GM23338 (cell line): ENCODE measurements around the gene CA12. TPM values are rescaled to one million over a fixed set of nuclear protein-coding genes. Genes with fewer than 3 reads are reported as not detected.

Experiments
- ATAC-seq: fragments of 200-7000 bp; cut with Tn5 transposase; 3 replicates; pipeline ENCODE4 v1.9.1; 2020
- DNase-seq: peaks from one replicate; pipeline ENCODE4 v3.0.0-alpha.2; 2015; ENCODE audit warnings: low spot score
- H2AFZ ChIP-seq: fragments of 200-600 bp; sonication (generic); 2 replicates; pipeline ENCODE4 v1.8.0; 2016; ENCODE audit warnings: antibody characterized with exemption, mild to moderate bottlenecking, moderate library complexity
- H3F3A ChIP-seq: fragments of 200-600 bp; sonication (generic); replicated peaks from 2 replicates; pipeline ENCODE4 v1.8.0; 2017; ENCODE audit warnings: antibody characterized with exemption, mixed run types, low read depth
- H3K27ac ChIP-seq: fragments of 200-600 bp; sonication (generic); 2 replicates; pipeline ENCODE4 v1.6.1; 2016; ENCODE audit warnings: low read depth
- H3K27me3 ChIP-seq: fragments of 200-600 bp; sonication (generic); 2 replicates; pipeline ENCODE4 v1.8.0; 2016; ENCODE audit warnings: mild to moderate bottlenecking, mixed run types, moderate library complexity; ENCODE audit not compliant: insufficient read depth
- H3K36me3 ChIP-seq: fragments of 200-600 bp; sonication (generic); 2 replicates; pipeline ENCODE4 v1.8.0; 2016; ENCODE audit warnings: mild to moderate bottlenecking; ENCODE audit not compliant: insufficient read depth
- H3K4me1 ChIP-seq: fragments of 200-600 bp; sonication (generic); 2 replicates; pipeline ENCODE4 v1.8.0; 2016; ENCODE audit warnings: mild to moderate bottlenecking, moderate library complexity; ENCODE audit not compliant: insufficient read depth
- H3K4me2 ChIP-seq: fragments of 200-600 bp; sonication (generic); 2 replicates; pipeline ENCODE4 v1.7.1; 2017; ENCODE audit warnings: mixed run types
- H3K4me3 ChIP-seq: fragments of 200-600 bp; sonication (generic); 2 replicates; pipeline ENCODE4 v1.6.1; 2016; ENCODE audit warnings: mixed run types
- H3K79me2 ChIP-seq: fragments of 200-600 bp; sonication (generic); replicated peaks from 2 replicates; pipeline ENCODE4 v1.8.0; 2017; ENCODE audit warnings: mild to moderate bottlenecking; ENCODE audit not compliant: insufficient read depth
- H3K9me2 ChIP-seq: fragments of 200-600 bp; sonication (generic); 2 replicates; pipeline ENCODE4 v1.8.0; 2017; ENCODE audit not compliant: insufficient read depth
- H4K20me1 ChIP-seq: fragments of 200-600 bp; sonication (generic); replicated peaks from 2 replicates; pipeline ENCODE4 v1.8.0; 2017; ENCODE audit warnings: mild to moderate bottlenecking; ENCODE audit not compliant: insufficient read depth
- H3K27ac Mint-ChIP-seq: 2 replicates; pipeline ENCODE4 v1.8.0; 2020; ENCODE audit warnings: inconsistent platforms, mild to moderate bottlenecking, moderate library complexity, mixed read lengths
- H3K27me3 Mint-ChIP-seq: 3 replicates; pipeline ENCODE4 v1.8.0; 2022; ENCODE audit warnings: low read depth, mild to moderate bottlenecking, moderate library complexity, mixed read lengths, inconsistent platforms; ENCODE audit not compliant: insufficient read depth, poor library complexity
- H3K36me3 Mint-ChIP-seq: 3 replicates; pipeline ENCODE4 v1.8.0; 2021; ENCODE audit warnings: low read depth, mild to moderate bottlenecking, inconsistent platforms, moderate library complexity, mixed read lengths
- H3K4me1 Mint-ChIP-seq: 3 replicates; pipeline ENCODE4 v1.8.0; 2020; ENCODE audit warnings: mild to moderate bottlenecking, inconsistent platforms, mixed read lengths
- H3K4me3 Mint-ChIP-seq: 3 replicates; pipeline ENCODE4 v1.8.0; 2021; ENCODE audit warnings: moderate library complexity, mild to moderate bottlenecking, inconsistent platforms, mixed read lengths
- H3K9me3 Mint-ChIP-seq: 3 replicates; pipeline ENCODE4 v1.8.0; 2020; ENCODE audit warnings: moderate library complexity, mild to moderate bottlenecking, inconsistent platforms, mixed read lengths
- CREB1 ChIP-seq: fragments of 250-450 bp; sonication (Bioruptor Pico); IDR thresholded peaks from 2 replicates; pipeline ENCODE4 v1.5.0; 2020; ENCODE audit warnings: low read depth, mild to moderate bottlenecking, moderate library complexity
- ETS1 ChIP-seq: IDR thresholded peaks from 2 replicates; pipeline ENCODE4 v1.6.1; 2016; ENCODE audit warnings: antibody characterized with exemption
- EZH2 ChIP-seq: fragments of 200-600 bp; sonication (generic); IDR thresholded peaks from one replicate; pipeline ENCODE4 v1.8.0; 2017; ENCODE audit warnings: antibody characterized with exemption, mild to moderate bottlenecking, low read depth; ENCODE audit not compliant: unreplicated experiment
- EZH2phosphoT487 ChIP-seq: fragments of 200-600 bp; sonication (generic); IDR thresholded peaks from one replicate; pipeline ENCODE4 v1.8.1; 2018; ENCODE audit warnings: antibody characterized with exemption; ENCODE audit not compliant: unreplicated experiment
- JUNB ChIP-seq: IDR thresholded peaks from one replicate; pipeline ENCODE4 v1.6.1; 2016; ENCODE audit warnings: antibody characterized with exemption; ENCODE audit not compliant: unreplicated experiment
- NANOG ChIP-seq: IDR thresholded peaks from 2 replicates; pipeline ENCODE4 v1.6.1; 2016; ENCODE audit warnings: antibody characterized with exemption, borderline replicate concordance
- POLR2AphosphoS5 ChIP-seq: IDR thresholded peaks from 2 replicates; pipeline ENCODE4 v1.6.1; 2016; ENCODE audit warnings: antibody characterized with exemption, low read depth
- STAT1 ChIP-seq: IDR thresholded peaks from one replicate; pipeline ENCODE4 v1.6.1; 2016; ENCODE audit warnings: antibody characterized with exemption; ENCODE audit not compliant: unreplicated experiment
- ZNF114 ChIP-seq: fragments of 250-450 bp; sonication (Bioruptor Pico); IDR thresholded peaks from 2 replicates; pipeline ENCODE4 v1.5.0; 2020; ENCODE audit warnings: mild to moderate bottlenecking, moderate library complexity
- ZNF331 ChIP-seq: fragments of 250-450 bp; sonication (Bioruptor Pico); IDR thresholded peaks from 2 replicates; pipeline ENCODE4 v1.5.0; 2020; ENCODE audit warnings: low read depth, mild to moderate bottlenecking, moderate library complexity
- ZNF462 ChIP-seq: fragments of 250-450 bp; sonication (Bioruptor Pico); IDR thresholded peaks from 2 replicates; pipeline ENCODE4 v1.5.0; 2020; ENCODE audit warnings: mild to moderate bottlenecking, moderate library complexity
- polyA plus RNA-seq: library from polyadenylated mRNA; unstranded; fragments of >200 nt; fragmentation: Nextera tagmentation; extraction: Ambion mirVana; gene quantifications from 2 replicates; pipeline ENCODE4 v1.2.1, GENCODE V29; 2016
- total RNA-seq: library from RNA; depleted of rRNA; stranded (reverse); fragments of >200 nt; shearing (Covaris generic); gene quantifications from 2 replicates; pipeline ENCODE4 v1.2.3, GENCODE V29; 2014

The CA12 gene
- total and polyA plus RNA-seq, 2 experiments from 2014 or later: 2.9 to 5.2 TPM

- Histone ChIP-seq H3K79me2 (no peaks in the 10 kb centered on the region), H4K20me1 (no peaks in the 10 kb centered on the region), H3K4me3 (no peak overlapping the region), H3K9me2 (no peaks in the 10 kb centered on the region), H2AFZ (no peak overlapping the region), H3F3A (no peaks in the 10 kb centered on the region), H3K27ac (no peak overlapping the region), H3K27me3 (no peaks in the 10 kb centered on the region), H3K36me3 (no peaks in the 10 kb centered on the region), H3K4me1 (peaks cover 33% of the 10 kb centered on the region), H3K4me2 (no peak overlapping the region)
- H3K27ac Mint-ChIP-seq: no peak overlapping the region
- TF ChIP-seq CREB1 (CRISPR knock-in tag) (no peak), STAT1 (no peak), POLR2AphosphoS5 (no peak), JUNB (no peak), ZNF114 (CRISPR knock-in tag) (no peak), ETS1 (no peak), ZNF331 (CRISPR knock-in tag) (no peak)
- ATAC-seq: no peak
- H3K36me3 Mint-ChIP-seq: no peaks in the 10 kb centered on the region
- DNase-seq: no peak
- peaks cover 36% of the 10 kb centered on the region for H3K4me1 Mint-ChIP-seq
- H3K4me3 Mint-ChIP-seq: no peak overlapping the region
- peaks cover 2% of the 10 kb centered on the region for H3K27me3 Mint-ChIP-seq
- no peaks in the 10 kb centered on the region for H3K9me3 Mint-ChIP-seq
Measured at GRCh38 chr15:63366451-63366850, 15.2 kb downstream of the CA12 start.

GRCh38 chr15:63365273-63365680 is 16.4 kb downstream of the CA12 start:
- DNase-seq: no peak
- TF ChIP-seq JUNB (no peak), ZNF462 (CRISPR knock-in tag) (no peak), EZH2 (no peak), CREB1 (CRISPR knock-in tag) (no peak), NANOG (no peak), ETS1 (no peak), STAT1 (no peak), ZNF331 (CRISPR knock-in tag) (no peak), EZH2phosphoT487 (no peak), POLR2AphosphoS5 (no peak), ZNF114 (CRISPR knock-in tag) (no peak)
- no peaks in the 10 kb centered on the region for H4K20me1 ChIP-seq
- no peak for ATAC-seq
- H3K4me2 ChIP-seq: no peak overlapping the region
- H3K4me3 ChIP-seq: no peak overlapping the region
- H3K36me3 ChIP-seq: no peaks in the 10 kb centered on the region
- H3K4me1 Mint-ChIP-seq: peaks cover 30% of the 10 kb centered on the region
- H3K27me3 Mint-ChIP-seq: peaks cover 2% of the 10 kb centered on the region
- no peak overlapping the region for H3K27ac ChIP-seq
- no peak overlapping the region for H3K27ac Mint-ChIP-seq
- H3K9me2 ChIP-seq: no peaks in the 10 kb centered on the region
- peaks cover 25% of the 10 kb centered on the region for H3K4me1 ChIP-seq
- H3K27me3 ChIP-seq: no peaks in the 10 kb centered on the region
- H3K4me3 Mint-ChIP-seq: no peak overlapping the region
- H3K9me3 Mint-ChIP-seq: peaks cover 3% of the 10 kb centered on the region; the same call in 1 of the 3 replicates
- H3K36me3 Mint-ChIP-seq: no peaks in the 10 kb centered on the region
- H3F3A ChIP-seq: no peaks in the 10 kb centered on the region
- no peaks in the 10 kb centered on the region for H3K79me2 ChIP-seq
- H2AFZ ChIP-seq: no peak overlapping the region
